GM19351 (cell line): ENCODE results near the gene SIX3.

Experiments
- ATAC-seq: cut with Tn5 transposase; IDR thresholded peaks from one replicate; pipeline ENCODE4 v1.9.1; 2021; ENCODE audit warnings: mild to moderate bottlenecking, moderate library complexity; ENCODE audit not compliant: unreplicated experiment

SIX3 gene

GRCh38 chr2:44941551-44942234 is at the start of gene SIX3:
Gene SIX3 (plus strand): TSS chr2:44941702. CDS start chr2:44942105, 403 bp downstream.
- ATAC-seq = peak; percentile 85

- ATAC-seq = peak; percentile 68
These were observed 47.4 kb upstream of the SIX3 start for GRCh38 chr2:44894058-44894457.

GRCh38 chr2:44895061-44895460 is 46.4 kb upstream of the SIX3 start:
- no peak for ATAC-seq

- no peak for ATAC-seq
These were observed 44.1 kb upstream of the SIX3 start for GRCh38 chr2:44897406-44897805.

GRCh38 chr2:44902217-44903137 is 39.0 kb upstream of the SIX3 start:
- no peak for ATAC-seq

GRCh38 chr2:44904578-44904977 is 36.9 kb upstream of the SIX3 start:
- ATAC-seq = no peak

- ATAC-seq = no peak
These were observed 34.5 kb upstream of the SIX3 start for GRCh38 chr2:44906972-44907371.

- ATAC-seq = no peak
These were observed 31.7 kb upstream of the SIX3 start for GRCh38 chr2:44909831-44910230.

GRCh38 chr2:44912660-44913059 is 28.8 kb upstream of the SIX3 start:
- no peak for ATAC-seq

GRCh38 chr2:44916291-44916690 is 25.2 kb upstream of the SIX3 start:
- ATAC-seq = no peak

GRCh38 chr2:44918095-44918775 is 23.3 kb upstream of the SIX3 start:
- no peak for ATAC-seq

GRCh38 chr2:44920751-44921150 is 20.8 kb upstream of the SIX3 start:
- no peak for ATAC-seq

- ATAC-seq = no peak
These were observed 18.7 kb upstream of the SIX3 start for GRCh38 chr2:44922776-44923175.

- no peak for ATAC-seq
These were observed 15.9 kb upstream of the SIX3 start for GRCh38 chr2:44925561-44926136.

- ATAC-seq = no peak
These were observed 14.5 kb upstream of the SIX3 start for GRCh38 chr2:44926957-44927356.

GRCh38 chr2:44927985-44928482 is 13.5 kb upstream of the SIX3 start:
- ATAC-seq = no peak

- no peak for ATAC-seq
These were observed 12.9 kb upstream of the SIX3 start for GRCh38 chr2:44928483-44929158.

GRCh38 chr2:44929159-44929734 is 12.3 kb upstream of the SIX3 start:
- no peak for ATAC-seq

GRCh38 chr2:44929735-44930273 is 11.7 kb upstream of the SIX3 start:
- no peak for ATAC-seq
